Adipose tissue (tissue), 3 donors: Measurements from ENCODE around the gene TENT5A. TPM values are rescaled to one million over a fixed set of nuclear protein-coding genes. Genes with fewer than 3 reads are reported as not detected.
A peak's percentile ranks its signal among the peaks of the same experiment; 100 is the strongest.
"Not testable (repeated sequence)": the region's sequence is repeated elsewhere in the genome, so short reads cannot be mapped to it uniquely, and the experiment has no call there.

Source experiments
- H3K27ac ChIP-seq: one replicate; pipeline ENCODE4 v1.5.1; 2013; ENCODE audit warnings: low read depth, low read length
- WGBS, 3 donors: extraction: QIAGEN DNeasy Blood & Tissue Kit; methylation state at CpG; one replicate each; pipeline ENCODE4 v1.1.7; 2013; 5-methylcytosine and 5-hydroxymethylcytosine counted together
- polyA plus RNA-seq, 3 donors: library from polyadenylated mRNA; stranded (reverse); fragments of 200-250 nt; gene quantifications; one replicate each; pipeline ENCODE4 v1.2.3, GENCODE V29; 2013
- donor health status: healthy with polysubstance abuse.
- donor health status: Bipolar disorder and iron deficiency.
- donor health status: healthy.

Gene TENT5A
- 10 to 100 TPM in 1 of 3 donors, 1 to 10 TPM in 2; 2.0 to 14.4 (median 7.8) TPM for polyA plus RNA-seq

DNA sequence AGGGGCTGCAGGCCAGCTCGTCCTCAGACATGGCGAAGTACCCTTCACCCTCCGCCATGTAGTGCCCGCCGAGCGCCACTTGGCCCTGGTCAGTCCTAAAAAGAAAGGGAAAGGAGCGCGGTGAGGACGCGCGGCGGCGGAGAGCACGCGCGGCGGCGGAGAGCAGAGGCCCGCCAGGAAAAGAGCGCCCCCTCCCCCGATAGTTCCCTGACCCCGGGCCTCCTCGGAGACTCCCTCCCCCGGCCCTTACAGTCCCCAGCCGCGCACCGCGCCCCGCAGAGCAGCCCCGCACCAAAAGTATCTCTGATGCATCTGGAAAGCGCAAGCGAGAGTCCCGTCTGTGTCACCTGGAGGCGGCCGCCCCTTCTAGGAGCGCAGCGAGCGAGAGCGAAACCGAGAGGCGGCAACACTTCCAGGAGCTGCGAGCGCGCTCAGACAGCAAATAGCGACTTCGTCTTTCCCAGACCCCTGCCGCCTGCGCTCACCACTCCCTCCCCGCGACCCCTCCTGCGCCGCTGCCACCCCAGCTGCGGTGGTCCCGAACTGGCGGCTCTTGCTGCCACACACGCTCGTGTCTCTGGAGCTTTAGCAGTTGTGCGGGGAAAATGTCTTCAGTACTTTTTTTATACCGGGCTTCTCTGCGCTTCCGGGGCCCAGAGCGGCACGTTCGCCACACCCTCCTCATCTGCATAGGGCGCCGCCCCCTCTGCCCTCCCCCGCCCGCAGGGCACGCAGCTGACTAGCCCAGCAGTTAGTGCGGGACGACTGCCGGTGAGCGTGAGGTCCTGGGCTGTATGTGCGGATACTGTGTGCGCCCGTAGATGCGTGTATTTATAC, at the start of gene TENT5A:
Gene TENT5A, minus strand, starts transcription at position 598 of the 837 bp plus-strand sequence. Its CDS starts 540 bp downstream, at position 58.
- H3K27ac ChIP-seq, result peak within 1 kb of the TSS; percentile 93
- WGBS, 3 donors, result 0 to 1% (median 1%) methylated on average over 66 to 77 of the region's 77 CpGs

DNA sequence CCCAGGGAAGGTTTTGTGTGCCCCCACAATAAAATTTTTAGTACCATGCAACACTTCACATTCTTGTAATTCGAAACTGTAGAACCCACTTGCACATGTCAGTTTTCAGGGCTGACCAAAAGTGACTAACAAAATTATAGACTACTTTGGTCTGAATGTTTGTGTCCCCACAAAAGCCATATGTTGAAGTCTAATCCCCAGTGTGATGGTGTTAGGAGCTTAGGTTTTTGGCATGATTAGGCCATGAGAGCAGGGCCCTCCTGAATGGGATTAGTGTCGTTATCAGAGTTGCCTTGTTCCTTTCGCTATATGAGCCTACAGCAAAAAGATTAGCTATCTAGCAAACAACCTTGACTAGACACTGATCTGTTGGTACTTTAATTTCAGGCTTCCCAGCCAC, 49.0 kb upstream of the TENT5A start:
- 80 to 97% (median 94%) methylated on average over 3 of the region's 3 CpGs for WGBS, 3 donors
- H3K27ac ChIP-seq, result no peak overlapping the region

DNA sequence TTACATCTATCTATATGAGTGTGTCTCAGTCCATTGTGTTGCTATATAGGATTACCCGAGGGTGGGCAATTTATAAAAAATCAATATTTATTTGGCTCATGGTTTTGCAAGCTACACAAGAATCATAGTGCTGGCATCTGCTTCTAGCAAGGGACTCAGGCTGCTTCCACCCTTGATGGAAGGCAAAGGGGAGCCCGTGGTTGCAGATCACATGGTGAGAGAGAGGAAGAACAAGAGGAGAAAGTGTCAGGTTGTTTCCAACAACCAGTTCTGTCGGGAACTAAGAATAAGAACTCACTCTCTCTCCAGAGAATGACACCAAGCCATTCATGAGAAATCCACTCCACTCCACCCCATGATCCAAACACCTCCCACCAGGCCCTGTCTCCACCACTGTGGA, 48.2 kb upstream of the TENT5A start:
- 74 to 86% (median 76%) methylated on average over 3 of the region's 3 CpGs for WGBS, 3 donors

DNA sequence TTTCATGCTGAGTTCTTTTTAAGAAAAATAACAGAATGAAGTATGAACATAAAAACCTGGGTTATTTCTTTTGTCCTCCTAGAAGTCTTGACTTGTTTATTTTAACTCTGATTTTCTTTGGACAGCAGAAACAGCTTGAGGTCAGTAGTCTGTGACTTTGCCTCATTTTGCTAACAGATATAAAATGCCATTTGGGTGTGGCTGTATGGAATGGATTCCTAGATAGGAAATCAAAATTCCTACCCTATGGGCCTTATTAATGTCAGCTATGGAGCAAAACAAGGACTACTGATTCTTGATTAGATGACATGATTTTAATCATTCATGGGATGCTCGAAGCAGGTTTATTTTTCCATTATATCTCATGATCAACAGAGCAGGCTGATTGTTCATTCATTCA, 46.8 kb upstream of the TENT5A start:
- 62 to 90% (median 84%) methylated on average over 1 of the region's 1 CpG for WGBS, 3 donors
- H3K27ac ChIP-seq, result no peak overlapping the region

More for the DNA sequence above, 48.2 kb upstream of the TENT5A start:
- no peak overlapping the region for H3K27ac ChIP-seq

DNA sequence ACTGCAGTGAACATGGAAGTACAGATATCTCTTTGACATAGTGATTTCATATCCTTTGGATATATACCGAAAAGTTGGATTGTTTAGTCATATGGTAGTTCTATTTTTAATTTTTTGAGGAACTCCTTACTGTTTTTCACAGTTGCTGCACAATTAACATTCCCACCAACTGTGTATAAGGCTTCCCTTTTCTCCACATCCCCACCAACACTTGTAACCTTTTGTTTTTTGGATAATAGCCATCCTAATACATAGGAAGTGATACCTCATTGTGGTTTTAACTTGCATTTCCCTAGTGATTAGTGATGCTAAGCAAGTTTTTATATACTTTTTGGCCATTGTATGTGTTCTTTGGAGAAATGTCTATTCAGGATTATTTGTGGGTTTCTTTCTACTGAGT, 45.1 kb upstream of the TENT5A start:
- 40 to 68% (median 44%) methylated on average over 1 of the region's 1 CpG for WGBS, 3 donors
- H3K27ac ChIP-seq, result no peak overlapping the region

DNA sequence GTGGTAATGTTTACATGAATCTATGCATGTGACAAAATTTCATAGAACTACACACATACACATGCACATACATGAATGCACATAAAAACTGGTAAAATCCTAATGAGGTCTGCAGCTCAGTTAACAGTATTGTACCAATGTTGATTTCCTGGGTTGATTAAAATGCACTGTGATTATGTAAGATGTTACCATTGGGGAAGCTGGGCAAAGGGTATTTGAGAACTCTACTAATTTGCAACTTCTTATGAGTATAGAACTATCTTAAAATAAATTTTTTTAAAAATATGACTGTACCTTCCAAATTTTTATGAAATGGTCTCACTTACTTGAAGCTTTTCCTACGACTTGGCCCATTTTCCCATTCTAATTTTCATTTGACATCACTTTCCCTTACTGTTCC, 43.4 kb upstream of the TENT5A start:
- H3K27ac ChIP-seq, result no peak overlapping the region
- WGBS, 3 donors, result 84 to 89% (median 85%) methylated on average over 1 of the region's 1 CpG

DNA sequence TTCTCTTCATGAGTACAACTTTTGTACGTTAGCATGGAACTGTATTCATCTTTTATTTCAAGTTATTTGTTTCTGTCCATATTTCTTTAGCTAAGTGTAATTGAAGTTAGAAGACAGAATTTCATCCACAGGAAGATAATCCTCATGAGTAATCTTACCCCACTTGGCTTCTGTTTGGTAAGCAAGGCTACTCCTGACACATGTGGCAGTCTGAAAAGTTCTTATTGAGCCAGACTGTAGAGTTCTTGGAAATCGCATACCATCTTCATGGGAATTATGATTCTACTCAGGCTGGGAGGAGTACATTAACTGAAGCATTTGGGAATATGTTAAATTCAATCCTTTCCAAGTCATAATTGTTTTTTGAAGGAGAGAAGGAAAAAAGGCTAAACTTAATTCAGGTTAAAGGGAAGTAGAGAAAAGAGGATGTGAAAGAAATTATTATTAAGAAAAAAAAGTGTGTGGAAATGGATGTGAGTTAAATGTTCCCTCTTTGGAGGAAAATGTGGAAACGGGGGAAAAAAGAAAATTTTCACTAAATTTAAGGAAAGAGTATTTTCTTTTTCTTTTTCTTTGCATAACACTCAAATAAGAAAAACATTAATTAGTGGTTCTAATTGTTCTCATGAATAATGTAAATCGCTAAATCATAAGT, 41.5 kb upstream of the TENT5A start:
- no peak overlapping the region for H3K27ac ChIP-seq
- WGBS, 3 donors, result 62 to 77% (median 63%) methylated on average over 4 of the region's 4 CpGs

DNA sequence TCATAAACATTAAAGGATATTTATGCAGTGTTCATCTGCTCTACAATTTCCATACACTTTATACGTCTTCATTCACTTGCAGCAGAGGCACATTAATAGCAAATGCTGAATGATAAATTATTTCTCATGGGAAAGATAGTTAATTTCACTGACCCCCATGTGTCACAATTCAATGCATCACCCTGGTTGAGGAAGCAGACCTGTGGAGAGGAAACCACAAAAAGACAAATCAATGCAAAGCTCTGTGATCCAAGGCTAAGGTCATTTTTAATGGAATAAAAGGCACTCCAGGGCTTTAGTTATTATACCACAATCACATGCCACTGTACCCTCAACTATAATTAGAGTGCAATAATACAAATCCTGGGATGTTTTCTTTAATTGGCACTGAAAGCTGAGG, 40.3 kb upstream of the TENT5A start:
- no peak overlapping the region for H3K27ac ChIP-seq
- 60 to 68% (median 62%) methylated on average over 1 of the region's 1 CpG for WGBS, 3 donors

DNA sequence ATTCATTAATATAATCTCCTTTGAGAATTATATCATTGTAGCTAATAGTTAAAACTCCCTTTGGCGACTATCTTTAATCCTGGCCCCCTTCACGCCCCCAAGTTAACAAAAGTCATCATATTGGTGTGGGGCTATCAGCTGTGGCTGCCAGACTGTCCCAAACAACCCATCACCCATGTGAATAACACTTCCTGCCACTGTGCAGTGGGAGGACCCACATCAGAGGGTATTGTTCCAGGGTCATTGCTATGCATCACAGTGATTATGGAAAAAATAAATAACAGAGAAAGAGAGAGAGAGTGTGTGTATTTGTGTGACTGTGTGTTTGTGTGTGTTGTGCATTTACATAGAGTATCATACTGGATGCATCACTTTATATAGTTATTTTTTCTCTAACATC, 39.3 kb upstream of the TENT5A start:
- 68 to 85% (median 79%) methylated on average over 2 of the region's 2 CpGs for WGBS, 3 donors
- H3K27ac ChIP-seq, result no peak overlapping the region

DNA sequence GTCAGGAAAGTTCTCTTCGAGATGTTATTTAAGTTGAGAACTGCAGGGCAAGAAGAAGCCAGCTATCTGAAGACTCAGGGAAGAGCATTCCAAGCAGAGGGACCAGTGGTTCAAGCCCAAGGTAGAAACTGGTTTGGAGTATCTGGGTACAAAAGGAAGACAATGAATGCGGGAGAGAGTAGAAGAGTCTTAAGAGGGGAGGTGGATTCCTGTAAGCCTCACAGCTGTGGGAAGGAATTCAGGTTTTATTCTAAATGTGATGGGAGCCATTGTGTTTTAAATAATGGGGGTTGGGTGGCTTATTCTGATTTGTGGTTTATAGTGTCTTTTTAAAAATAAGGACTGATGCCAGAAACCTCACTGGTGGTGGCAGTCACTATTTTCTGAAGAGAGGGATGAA, 37.6 kb upstream of the TENT5A start:
- 84 to 95% (median 93%) methylated on average over 2 of the region's 2 CpGs for WGBS, 3 donors
- no peak overlapping the region for H3K27ac ChIP-seq

DNA sequence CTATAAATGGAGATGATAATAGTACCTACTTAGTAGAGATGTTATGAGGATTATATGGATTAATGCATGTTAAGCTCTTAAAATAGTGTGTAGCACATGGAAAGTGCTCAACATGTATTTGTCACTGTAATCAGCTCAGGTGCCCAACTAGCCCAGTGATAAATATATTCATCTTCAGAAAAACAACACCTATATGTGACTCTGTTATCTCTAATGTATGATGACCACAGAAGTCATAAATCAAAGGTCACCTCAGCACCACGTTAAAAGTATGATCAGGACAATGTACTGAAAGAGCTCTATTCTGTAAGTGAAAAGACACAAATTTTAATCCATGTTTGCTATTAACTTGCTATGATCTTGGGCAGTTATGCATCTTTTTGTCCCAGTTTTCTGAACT, 36.8 kb upstream of the TENT5A start:
- H3K27ac ChIP-seq, result no peak overlapping the region
- WGBS, 3 donors, result 24 to 58% (median 46%) methylated on average over 1 of the region's 1 CpG

DNA sequence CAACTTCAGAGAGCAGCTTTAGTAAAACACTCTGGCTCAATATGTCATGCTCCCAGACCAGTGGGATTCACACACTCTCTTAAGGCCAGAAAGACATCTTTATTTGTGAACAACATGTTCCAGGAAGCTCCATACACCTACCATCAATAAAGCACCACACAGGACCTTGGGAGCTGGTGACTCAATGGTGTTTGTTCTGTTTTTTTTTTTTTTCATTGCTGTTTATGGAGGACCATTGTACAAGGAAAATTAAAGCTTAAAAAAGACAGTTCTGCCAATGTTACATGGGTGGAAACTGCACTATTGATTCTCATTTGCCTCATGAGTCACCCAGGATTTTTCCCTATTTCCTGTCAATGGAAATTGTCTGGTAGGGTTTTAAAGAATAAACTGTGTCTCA, 36.3 kb upstream of the TENT5A start:
- no peak overlapping the region for H3K27ac ChIP-seq

DNA sequence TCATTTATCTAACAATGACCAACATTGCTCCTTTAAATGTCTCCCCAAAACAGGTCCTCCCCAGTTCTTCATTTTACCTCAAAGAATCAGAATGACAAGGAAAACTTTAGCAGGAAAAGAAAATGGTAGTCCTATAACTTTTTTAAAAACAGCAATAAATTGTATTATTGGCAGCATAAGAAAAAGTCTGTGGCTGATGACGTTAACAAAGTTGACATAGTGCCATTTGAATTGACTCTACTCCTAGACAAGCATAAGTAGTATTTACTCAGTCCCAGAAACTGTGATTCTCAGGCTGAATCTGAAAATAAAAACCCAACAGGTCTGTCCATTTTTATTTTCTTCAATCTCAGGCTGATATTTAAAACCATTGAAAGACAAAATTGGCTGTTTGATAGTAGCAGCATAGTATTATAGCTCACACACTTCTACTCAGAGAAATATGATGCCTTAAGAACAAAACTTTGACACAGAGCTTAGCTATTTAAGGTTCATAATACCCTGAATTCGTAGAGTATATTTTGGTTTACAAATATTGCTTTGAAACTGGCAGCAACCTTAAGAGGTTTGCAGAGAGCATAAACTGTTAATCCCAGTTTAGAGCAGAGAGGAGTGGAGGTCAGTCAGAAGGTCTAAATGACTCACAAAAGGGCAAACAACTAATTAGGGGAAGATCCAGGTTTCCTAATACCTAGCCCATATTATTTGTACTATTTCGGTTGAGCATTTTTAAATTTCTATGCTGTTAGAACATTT, 35.0 kb upstream of the TENT5A start:
- H3K27ac ChIP-seq, result no peak overlapping the region
- WGBS, 3 donors, result 32 to 63% (median 58%) methylated on average over 3 of the region's 3 CpGs

DNA sequence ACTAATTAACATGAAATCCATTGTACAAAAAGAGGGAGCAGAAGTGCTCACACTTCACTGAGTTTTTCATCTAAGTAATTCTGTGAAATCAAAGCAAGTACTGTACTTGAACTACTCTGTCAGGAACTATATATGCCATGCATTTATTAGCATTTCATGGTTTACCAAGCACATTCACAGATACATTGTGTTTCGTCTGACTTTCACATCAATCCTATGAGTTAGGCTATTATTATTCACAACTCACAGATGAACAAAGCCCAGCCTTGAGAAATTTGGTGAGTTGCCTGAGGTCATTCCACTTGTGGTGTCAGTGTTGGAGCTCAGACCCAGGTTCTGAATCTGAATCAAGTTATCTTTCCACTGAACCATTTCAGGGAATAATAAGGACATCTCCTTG, 33.7 kb upstream of the TENT5A start:
- no peak overlapping the region for H3K27ac ChIP-seq
- 86 to 94% (median 92%) methylated on average over 1 of the region's 1 CpG for WGBS, 3 donors

DNA sequence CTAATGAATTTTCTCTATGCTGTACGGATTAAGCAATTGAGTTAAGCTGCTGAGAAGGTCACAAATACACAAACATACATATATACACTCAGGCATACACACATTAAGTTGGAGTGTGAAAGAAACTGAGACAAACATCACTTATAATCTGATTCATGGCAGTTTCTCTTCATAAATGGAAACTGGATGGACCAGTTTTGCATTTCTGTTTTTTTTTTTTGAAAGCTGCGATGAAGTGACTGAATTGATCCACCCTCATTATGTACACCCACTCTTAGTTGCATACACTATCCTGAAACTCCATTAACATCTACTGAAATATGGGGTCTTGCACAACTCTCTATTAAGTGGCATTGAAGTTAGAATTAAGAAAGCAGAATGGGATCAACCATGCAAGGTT, 32.9 kb upstream of the TENT5A start:
- no peak overlapping the region for H3K27ac ChIP-seq
- 38 to 93% (median 93%) methylated on average over 2 of the region's 2 CpGs for WGBS, 3 donors

DNA sequence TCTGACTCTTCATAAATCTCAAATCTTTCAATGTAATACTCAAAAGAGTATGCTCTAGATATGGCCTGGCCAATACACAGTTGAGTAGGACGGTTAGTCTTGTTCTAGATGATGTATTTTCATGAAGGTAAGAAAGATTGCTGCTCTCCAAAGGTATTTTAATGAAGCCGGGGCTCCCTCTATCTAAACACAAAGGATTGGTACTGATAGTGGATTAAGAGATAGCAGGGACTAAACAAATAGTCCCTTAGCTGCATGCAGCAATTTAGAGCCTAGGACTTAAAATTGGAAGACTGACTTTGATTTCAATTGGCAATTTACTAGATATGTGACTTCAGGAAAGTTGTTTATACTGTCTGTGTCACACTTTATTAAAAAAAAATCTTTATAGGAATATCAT, 31.4 kb upstream of the TENT5A start:
- no peak overlapping the region for H3K27ac ChIP-seq
- 52 to 86% (median 81%) methylated on average over 2 of the region's 2 CpGs for WGBS, 3 donors

DNA sequence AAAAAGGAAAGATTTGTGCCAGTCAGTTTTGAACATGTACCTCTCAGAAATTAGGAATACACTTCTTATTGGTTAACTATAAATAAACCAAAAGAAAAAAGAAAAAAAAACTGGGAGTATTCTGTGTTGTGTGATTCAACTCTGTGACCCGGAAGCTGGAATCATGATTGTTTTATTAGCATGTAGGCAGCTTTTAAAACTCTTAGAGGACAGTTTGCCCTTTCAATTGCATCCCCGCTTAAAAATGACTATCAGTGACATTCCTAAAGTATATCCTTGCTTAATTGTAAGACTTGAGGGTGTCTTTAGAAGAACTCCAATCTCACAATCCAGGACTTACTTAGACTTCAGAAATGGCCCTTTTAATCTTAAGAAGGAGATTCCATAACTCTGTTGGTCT, 29.1 kb upstream of the TENT5A start:
- WGBS, 3 donors, result 86 to 87% (median 87%) methylated on average over 2 of the region's 2 CpGs

DNA sequence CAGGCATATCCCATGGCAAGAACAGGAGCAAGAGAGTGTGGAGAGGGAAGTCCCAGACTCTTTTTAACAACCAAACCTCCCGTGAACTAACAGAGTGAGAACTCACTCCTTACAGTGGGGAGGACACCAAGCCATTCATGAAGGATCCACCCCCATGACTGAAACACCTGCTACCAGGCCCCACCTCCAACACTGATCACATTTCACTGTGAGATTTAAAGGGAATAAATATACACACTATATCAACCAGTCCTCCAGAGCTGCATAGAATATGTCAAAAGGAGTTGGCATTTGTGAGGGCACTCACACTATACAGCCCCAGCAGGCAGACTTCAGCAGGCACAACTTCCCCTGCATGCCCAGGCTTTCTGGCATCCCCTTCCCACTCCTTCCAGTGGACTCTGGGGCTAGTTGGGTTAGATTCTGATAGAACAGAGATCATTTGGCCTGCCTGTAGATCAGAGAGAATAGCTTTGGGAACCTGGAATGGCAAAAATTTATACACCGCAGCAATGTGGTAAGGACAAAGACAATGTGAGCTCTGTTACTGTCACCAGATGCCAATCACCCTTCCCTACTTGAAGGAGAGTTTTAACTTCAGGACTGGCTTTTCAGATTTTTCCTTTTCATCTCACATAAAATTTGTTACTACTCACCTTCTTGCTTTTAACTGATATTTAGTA, 25.2 kb upstream of the TENT5A start:
- no peak overlapping the region for H3K27ac ChIP-seq
- 89 to 92% (median 91%) methylated on average over 2 of the region's 2 CpGs for WGBS, 3 donors

More for the DNA sequence above, 29.1 kb upstream of the TENT5A start:
- no peak overlapping the region for H3K27ac ChIP-seq

DNA sequence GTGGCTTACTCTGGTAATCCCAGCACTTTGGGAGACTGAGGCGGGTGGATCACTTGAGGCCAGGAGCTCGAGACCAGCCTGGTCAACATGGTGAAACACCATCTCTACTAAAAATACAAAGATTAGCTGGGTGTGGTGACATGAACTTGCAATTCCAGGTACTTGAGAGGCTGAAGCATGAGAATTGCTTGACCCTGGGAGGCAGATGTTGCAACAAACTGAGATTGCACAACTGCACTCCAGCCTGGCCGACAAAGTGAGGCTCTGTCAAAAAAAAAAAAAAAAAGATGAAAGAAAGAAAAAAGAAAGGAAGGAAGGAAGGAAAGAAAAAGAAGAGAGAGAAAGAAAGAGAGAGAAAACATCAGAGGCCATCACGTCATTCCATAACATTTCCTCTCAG, 23.7 kb upstream of the TENT5A start:
- WGBS, 3 donors, result 60 to 88% (median 62%) methylated on average over 4 of the region's 4 CpGs
- not testable (repeated sequence) for H3K27ac ChIP-seq
